HG02759 (cell line): ENCODE results near the gene VTA1.
"Not testable (repeated sequence)": the region's sequence is repeated elsewhere in the genome, so short reads cannot be mapped to it uniquely, and the experiment has no call there.

Source experiments
- ATAC-seq: cut with Tn5 transposase; IDR thresholded peaks from one replicate; pipeline ENCODE4 v1.9.1; 2021; ENCODE audit warnings: mild to moderate bottlenecking, moderate library complexity; ENCODE audit not compliant: unreplicated experiment

VTA1 gene

DNA sequence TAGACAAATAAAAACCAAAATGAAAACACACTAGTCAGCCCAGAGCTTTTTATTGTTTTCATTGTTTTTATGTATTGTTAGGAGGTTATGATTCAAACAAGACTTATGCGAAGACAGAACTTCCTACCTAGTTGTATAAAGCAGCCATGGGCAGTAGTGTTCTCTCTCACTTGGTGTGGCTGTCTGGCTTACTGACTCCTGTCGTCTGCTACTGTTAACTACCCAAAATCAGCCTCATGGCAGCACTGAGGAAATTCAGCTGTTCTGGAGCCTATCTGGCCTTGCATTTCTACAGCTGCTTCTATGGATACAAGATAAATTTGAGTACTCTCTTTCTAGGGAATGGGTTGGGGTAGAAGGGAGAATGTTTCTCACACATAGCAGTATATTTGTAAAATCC is 20.4 kb downstream of the VTA1 start:
- no peak for ATAC-seq

GRCh38 chr6:142171351-142171750 is 24.3 kb downstream of the VTA1 start:
- ATAC-seq, result no peak

DNA sequence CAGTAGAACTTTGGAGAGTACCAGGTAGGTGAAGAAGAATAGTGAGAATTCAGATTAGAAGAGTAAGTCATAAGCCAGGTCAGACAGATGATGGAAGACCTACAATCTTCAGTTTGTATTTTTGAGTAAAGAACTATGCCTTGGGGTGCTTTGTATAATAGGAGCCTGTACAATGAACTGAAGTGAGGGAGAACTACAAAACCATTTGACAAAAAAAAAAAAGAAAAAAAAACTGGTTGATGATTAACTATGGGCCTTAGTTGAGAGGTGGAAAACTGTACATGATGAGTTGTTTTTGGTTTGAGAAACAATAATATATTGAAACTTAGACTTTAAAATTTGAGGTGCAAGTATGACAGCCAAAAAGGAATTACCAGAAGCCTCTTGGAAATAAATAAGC is 25.7 kb downstream of the VTA1 start:
- no peak for ATAC-seq

DNA sequence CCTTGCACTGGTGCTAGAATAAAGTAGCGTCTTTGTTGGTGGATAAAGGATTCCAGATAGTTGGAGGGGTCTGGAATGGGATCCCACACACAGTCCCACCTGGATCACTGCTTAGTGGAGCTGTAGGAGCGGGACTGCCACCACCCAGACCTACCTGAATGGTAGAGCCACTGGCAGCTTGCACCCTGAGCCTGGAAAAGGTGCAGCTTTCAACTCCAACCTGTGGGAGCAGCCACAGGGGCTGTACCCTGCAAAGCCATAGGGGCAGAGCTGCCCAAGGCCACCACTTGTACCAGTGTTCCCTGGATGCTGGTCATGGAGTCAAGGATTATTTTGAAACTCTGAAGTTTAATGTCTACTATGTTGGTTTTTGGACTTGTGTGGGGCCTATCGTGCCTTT is 26.9 kb downstream of the VTA1 start:
- no peak for ATAC-seq

DNA sequence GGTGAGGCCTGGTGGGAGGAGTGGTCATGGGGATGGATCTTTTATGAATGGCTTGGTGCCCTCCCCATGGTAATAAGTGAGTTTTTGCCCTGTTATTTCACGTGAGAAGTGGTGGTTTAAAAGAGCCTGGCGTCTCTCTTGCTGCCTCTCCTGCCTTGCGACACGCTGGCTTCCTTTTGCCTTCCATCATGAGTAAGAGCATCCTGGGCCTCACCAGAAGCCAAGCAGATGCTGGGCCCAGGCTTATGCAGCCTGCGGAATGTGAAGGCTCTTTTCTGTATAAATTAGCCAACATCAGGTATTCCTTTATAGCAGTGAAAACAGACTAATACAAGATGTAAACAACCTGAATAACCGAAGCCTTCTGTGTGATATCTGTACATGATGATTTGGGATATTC is 27.6 kb downstream of the VTA1 start:
- no peak for ATAC-seq

DNA sequence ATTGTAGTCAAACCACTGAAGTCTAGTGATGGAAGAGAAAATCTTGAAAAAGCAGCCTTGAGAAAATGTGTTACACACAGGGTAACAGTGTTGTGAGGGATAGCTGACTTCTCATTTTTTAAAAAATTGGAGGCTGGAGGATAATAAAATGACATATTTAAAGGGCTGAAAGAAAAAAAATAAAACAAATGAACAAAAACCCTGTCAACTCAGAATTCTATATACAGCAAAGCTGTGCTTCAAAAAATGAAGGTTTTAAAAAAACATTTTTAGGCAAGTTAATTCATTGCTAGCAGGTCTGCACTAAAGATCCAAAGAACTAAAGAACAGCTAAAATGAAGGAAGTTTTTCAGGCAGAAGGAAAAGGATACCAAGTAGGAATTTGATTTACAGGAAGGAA is 31.1 kb downstream of the VTA1 start:
- ATAC-seq, result no peak

- ATAC-seq, result no peak
Measured at GRCh38 chr6:142182004-142182403, 34.9 kb downstream of the VTA1 start.

- no peak for ATAC-seq
Measured at GRCh38 chr6:142183351-142183750, 36.3 kb downstream of the VTA1 start.

GRCh38 chr6:142184307-142184706 is 37.2 kb downstream of the VTA1 start:
- ATAC-seq, result no peak

DNA sequence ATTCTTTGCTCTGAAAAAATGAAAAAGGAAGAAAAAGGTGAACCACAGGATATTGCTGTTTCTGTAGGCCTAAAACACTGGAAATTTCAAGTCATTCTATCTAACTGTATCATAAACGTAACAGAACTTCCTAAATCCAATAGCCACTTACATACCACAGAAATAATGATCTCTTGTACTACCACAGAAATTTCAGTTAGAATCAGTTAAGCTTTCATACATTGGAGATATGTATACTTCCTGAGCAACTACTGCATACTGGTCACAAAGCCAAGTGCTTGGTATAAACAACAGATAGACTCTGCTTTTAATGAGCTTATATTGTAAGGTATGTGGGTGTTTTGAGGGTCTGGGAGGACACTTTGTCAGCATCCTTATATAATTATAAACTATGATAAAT is 38.6 kb downstream of the VTA1 start:
- ATAC-seq, result no peak

GRCh38 chr6:142187209-142187608 is 40.1 kb downstream of the VTA1 start:
- no peak for ATAC-seq

GRCh38 chr6:142188341-142188740 is 41.3 kb downstream of the VTA1 start:
- not testable (repeated sequence) for ATAC-seq

- no peak for ATAC-seq
Measured at GRCh38 chr6:142189057-142189456, 42.0 kb downstream of the VTA1 start.

DNA sequence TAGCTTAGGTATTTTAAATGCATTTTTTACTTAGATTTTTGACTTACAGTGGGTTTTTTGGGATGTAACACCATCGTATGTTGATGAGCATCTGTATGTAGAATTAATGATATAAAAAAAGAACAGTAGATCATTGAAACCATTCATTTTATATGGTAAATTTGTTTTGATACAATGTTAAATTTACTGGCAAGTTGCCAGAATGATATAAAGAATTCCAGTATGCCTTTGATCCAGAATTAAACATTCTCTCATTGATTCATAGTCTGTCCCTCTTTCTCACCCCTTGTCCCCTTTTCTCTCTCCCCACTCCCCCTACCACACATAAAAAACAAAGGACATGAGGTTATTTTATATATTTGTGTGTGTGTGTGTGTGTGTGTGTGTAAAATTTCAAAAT is 45.3 kb downstream of the VTA1 start:
- no peak for ATAC-seq

GRCh38 chr6:142193621-142194020 is 46.6 kb downstream of the VTA1 start:
- no peak for ATAC-seq

DNA sequence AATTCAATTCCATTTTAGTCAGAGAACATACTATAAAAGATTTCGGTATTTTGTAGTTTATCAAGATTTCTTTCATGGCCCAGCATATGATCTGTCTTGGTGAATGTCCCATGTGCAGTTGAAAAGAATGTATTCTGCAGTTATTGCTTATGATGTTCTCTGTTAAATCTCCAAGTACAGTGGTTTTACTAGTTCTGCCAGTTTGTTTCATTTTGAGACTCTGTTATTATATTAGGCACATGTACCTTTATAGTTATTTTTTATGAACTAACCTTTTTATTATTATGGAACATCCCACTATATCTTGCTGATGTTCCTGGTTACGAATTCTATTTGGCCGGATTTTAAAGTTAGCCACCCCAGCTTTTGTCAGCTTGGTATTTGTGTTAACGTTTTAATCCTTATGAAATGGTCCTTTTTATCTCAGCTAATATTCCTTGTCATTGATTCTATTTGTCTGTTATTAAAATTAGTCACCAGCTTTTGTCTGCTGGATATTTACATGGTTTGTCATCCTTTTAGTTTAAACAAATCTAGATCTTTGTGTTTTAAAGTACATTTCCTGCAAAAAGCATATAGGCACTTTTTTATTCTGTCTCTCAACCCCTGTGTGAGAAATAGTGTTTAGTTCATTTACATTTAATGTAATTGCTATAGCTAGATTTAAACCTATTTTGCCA is 48.9 kb downstream of the VTA1 start:
- ATAC-seq, result no peak

DNA sequence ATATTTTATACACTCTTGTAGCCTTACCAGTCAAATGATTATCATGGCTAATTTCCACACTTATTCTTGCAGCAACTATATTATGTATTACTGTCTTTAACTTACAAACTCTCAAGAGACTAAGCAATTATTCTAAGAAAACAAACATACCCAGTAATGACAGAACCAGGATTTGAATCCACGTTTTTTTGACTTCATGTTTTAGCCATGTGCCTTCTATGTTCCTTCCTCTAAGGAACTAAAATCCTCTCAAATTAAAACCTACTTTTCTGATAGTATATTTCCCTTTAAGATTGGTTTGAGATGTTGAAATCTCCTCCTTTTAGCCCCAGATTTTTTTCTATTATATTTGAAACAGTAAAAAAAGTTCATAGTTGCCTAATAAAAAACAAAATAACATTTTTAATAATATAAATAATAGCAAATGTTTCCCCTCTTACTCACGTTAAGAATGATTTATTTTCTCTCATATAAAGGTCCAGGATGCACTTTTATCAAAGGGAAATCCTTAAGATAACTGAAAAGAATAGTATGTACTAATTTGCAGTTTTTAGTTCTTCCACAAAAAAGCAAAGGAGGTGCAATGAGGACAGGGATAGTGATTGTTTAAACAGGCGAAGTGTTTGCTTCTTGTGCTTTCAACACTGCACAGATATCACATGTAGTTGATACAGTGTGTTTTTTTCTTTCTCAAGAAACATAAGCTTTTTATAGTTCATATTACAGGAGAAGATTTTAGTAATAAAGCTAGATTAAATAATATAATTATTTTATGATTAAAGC is 54.0 kb downstream of the VTA1 start:
- no peak for ATAC-seq

DNA sequence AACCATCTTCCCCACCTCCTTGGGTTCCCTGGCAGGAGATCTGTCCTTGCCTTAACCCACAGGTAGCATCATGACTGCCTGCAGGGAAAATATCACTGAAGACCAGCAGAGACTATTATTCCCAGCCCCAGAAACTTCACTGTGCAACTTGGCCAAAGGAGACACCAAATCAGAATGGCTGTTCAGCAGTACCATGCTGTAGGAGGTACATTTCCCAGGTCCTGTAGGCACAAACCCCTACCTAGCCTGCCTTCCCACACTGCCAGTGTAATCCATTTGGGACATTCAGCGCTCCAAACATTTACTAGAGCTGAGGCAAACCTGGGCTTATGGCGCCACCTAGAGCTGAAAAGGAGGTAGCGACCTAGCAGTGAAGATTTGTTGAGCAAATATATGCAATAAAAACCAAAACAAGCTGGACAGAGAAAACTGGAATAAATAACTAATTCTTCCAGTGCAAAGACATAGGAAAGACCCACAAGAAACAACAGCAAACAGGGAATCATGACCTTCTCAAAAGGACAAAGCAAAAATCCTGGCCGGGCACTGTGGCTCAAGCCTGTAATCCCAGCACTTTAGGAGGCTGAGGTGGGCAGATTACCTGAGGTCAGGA is 60.3 kb downstream of the VTA1 start:
- peak; percentile 67 for ATAC-seq

DNA sequence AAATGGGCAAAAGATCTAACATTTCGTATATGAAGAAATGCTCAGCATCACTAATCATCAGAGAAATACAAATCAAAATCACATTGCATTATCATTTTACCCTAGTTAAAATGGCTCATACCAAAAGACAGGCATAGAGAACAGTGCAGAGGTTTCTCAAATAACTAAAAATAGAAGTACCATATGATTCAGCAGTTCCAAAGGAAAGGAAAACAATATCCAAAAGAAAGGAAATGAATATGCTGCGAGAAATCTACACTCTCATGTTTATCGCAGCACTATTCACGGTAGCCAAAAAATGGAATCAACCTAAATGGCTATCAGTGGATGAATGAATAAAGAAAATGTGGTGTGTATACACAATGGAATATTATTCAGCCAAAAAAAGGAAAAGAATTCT is 63.5 kb downstream of the VTA1 start:
- no peak for ATAC-seq

DNA sequence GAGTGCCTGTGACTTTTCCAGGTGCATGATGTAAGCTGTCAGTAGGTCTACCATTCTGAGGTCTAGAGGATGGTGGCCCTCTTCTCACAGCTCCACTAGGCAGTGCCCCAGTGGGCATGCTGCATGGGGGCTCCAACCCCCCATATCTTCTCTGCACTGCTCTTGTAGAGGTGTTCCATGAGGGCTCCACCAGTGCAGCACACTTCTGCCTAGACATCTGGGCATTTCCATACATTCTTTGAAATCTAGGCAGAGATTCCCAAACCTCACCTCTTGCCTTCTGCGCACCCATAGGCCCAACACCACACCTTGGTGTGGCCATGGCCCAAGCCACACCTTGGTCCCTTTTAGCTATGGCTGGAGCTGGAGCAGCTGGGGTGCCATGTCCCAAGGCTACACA is 66.3 kb downstream of the VTA1 start:
- ATAC-seq, result no peak

DNA sequence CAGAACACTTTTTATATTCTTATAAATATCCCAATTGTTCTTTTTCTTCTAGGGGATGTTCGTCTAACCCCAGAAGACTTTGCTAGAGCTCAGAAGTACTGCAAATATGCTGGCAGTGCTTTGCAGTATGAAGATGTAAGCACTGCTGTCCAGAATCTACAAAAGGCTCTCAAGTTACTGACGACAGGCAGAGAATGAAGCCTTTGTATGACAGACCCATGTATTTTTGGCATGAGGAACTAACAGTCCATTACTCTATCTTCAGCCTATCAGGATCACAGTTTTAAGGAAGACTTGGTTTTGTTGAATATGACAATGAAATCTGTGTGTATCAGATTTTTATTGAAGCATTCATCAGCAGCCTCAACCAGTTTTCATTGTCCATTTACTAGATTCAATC is 71.4 kb downstream of the VTA1 start:
- no peak for ATAC-seq

- no peak for ATAC-seq
Measured at GRCh38 chr6:142222022-142222421, 75.0 kb downstream of the VTA1 start.
